Esophagus squamous epithelium (tissue), 4 donors: ENCODE measurements around the gene OR4E1.

Experiments
- CTCF ChIP-seq, 6 experiments: fragments of 450-650 bp in 4 of 6; fragments of 200-600 bp in 2 of 6; sonication (generic) in 2 of 6; IDR thresholded peaks; one replicate each; pipeline ENCODE4 v1.5.1; 2016 to 2019; ENCODE audit warnings: antibody characterized with exemption in 6 of 6, mild to moderate bottlenecking in 4 of 6, moderate library complexity in 4 of 6
- POLR2A ChIP-seq, 4 donors: fragments of 450-650 bp; IDR thresholded peaks; one replicate each; pipeline ENCODE4 v1.6.1; 2017; ENCODE audit warnings: antibody characterized with exemption in 4 of 4, mild to moderate bottlenecking in 4 of 4, moderate library complexity in 3 of 4

DNA sequence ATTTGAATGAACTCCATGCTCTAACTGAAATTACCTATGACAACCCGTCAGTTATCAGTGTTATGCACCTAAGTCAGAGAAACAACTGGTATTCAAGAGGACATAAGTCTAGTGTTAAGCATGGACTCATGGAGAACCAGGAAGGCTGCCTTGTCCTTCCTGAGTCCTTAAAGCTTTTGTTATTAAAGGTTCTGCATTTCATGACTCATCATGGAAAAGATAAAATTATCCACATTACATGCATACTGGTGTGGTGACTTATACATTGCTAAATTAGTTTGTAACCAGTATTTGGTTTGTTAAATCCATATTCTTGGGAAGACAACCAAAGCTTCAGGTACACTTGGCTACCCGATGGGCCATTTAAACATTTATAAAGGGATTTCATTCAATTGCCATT lies 6.5 kb upstream of the OR4E1 start:
- TF ChIP-seq CTCF (IDR thresholded peaks at IDR 0.05), result no peak
- no peak for TF ChIP-seq POLR2A (IDR thresholded peaks at IDR 0.05)
